CD4-positive, alpha-beta T cell treated with Interferon alpha-2 for 1 hour (primary cell): Measurements from ENCODE around the gene ATF1.
A peak's percentile ranks its signal among the peaks of the same experiment; 100 is the strongest.

Source experiments
- DNase-seq, 2 donors: peaks; one replicate each; pipeline ENCODE4 v3.0.0-alpha.2; 2020 to 2022

Gene ATF1

DNA sequence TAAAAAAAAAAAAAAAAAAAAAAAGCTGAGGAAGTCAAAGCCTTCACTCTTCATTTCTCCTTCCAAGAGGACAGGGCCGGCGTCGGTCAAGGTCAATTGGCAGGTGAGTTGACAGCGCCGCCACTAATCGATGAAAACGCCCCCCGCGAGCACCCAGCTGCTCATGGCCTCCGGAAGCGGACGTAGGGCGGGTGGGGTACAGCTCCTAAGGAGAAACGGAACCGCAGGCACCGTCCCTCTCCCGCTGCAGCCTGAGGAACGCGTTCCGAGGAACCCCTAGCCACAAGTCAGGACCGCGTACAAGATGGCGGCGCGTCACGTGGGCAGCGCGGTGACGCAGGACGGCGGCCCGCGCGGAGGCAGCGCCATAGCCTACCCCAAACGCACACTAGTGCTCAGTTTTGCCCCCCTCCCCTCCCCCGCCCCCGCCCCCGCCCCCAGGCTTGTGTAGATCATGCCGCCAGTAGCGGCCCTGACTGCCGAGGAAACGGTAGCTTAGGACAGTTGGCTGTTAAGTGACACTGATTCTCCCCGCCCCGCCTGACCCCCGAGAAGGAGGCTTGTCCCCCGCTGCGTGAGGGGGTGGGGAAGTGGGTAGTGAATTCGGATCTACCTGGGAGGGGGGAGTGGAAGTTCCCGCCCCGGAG, at the start of gene ATF1:
Gene ATF1 (plus strand): TSS at position 463 of the 647 bp plus-strand sequence. CDS start 16,045 bp downstream, outside the sequence.
- DNase-seq: peak; percentile 91 to 92

DNA sequence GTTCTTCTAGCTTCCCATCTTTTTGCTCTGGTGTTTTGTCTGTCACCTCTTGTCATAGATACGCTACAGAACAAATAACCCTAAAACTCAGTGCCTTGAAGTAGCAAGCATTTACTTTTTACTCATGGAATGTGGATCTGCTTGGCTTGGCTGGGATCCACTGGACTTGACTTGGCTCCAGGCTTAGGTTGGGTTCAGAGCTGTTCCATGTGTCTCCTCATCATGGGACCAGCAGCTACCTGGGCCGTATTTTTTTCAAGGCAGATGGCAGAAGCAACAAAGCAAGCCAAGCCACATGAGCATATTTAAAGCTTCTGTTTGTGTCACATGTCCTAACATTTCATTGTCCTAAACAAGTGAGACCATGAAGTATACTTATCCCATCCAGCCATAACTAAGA, 48.7 kb upstream of the ATF1 start:
- DNase-seq: no peak

DNA sequence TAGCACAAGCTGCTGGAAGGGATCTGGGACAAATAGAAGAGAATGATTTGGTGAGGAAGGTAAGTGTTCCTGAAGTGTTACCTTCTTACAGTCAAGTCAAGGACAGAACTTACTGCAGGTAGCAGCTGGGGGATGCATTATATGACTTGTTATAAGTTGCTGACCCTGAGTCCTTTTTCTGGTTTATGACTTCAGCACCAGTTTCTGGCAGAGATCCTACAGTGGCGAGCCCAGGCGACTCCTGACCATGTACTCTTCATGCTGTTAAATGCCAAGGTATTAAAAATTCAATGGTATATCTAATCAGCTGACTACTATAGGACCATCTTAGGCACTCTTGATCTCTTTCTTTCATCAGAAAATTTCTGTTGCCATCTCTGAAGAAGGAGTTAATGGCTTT, 45.1 kb upstream of the ATF1 start:
- no peak for DNase-seq

DNA sequence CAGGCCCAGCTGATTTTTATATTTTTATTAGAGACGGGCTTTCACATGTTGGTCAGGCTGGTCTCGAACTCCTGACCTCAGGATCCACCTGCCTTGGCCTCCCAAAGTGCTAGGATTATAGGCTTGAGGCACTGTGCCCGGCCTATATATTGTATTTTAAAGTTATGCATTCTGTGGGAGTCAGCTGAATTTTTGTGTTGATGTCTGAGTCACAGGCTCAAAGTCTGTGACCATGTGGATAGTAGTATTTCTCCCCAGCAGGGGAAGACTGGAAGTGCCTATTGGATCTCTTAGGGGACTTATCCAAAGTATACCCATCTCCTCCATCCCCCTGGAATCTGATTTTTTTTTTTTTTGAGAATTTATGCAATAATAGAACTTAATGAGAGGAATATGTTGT, 43.8 kb upstream of the ATF1 start:
- DNase-seq: no peak

DNA sequence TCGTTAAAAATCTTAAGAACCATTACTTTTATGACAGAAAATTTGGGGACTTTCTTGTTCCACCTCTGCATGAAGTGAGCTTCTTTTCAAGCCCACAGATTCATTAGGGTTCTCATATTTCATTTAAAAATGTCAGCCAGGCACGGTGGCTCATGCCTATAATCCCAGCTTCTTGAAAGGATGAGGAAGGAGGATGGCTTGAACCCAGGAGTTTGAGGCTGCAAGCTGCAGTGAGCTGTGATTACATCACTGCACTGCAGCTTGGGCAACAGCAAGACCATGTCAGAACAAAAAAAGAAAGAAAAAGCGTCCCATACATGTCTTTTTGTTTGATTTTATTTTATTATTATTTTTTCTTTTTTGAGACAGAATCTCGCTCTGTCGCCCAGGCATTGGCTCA, 43.4 kb upstream of the ATF1 start:
- no peak for DNase-seq

DNA sequence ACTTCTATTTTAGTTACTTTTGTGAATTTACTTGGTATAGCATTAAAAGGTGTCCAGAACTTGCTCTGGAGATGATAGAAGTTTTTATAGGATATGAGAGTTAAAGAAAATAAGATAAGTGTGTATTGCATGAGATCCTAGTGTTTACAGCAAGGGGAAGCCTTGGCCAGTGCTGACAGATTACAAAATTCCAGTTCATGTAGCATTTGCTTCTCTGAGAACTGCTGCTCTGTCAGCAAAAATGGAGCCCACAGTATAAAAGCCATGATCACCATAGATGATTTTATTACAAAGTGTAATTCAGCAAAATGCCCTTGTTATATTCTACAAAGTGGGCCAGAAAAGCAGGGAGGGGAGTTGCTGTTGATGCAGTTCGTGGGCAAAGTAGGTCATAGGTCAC, 40.0 kb upstream of the ATF1 start:
- DNase-seq: no peak

DNA sequence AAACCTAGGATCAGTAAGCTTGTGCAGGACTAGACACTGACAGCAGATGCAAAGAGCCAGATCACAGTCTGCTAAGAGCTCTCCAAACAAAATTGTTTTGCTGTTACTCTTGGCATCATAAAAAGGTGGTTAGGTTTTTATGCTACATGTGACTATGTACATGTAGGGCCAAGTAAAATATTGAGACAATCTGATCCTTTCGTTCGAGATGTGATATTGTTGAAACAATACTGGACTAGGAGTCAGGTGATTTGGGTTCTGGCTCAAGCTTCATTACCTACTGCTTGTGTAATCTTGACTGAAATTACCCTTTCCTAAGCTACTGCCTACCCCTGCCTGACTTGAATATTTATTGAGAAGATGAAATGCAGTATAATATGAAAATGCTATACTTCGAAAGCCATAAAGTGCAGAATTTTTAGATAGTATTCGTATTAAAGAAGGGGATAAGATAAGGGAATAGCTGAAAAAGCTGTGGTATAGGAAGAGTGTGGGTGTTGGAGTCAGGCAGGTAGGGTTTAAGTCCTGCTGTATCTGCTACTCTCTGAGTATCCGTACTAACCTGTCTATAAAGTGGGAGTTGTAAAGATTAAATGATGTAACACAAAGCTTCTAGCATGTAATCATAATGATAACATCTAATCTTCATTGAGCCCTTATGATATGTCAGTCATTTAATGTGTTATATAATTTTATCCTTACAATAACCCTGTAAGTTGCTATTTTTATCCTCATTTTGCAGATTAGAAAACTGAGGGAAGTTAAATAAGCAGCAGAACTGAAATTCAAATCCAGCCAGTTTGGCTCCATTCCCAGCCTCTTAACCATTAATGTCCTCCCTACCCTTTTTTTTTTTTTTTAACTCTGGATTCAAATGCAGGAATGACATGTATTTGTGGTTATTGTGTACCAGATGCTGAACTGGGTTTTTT, 38.6 kb upstream of the ATF1 start:
- DNase-seq: no peak

DNA sequence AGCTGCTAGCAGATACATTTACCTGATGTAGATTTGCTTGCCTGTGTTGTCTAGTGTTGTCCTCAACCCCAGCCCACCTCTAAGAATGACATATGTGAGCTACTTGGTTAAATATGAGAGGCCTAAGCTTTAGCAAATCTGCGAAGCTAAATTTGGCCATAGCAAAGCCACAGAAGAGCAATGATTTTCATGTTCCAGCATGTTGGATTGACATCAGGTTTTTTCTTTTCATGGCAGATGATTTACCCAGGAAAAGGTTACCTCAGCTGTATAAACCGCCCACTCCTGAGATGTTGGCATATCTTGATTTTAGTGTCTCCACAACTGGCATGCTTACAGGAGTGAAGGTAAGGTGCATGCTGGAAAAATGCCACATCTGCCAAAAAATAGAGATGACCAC, 36.4 kb upstream of the ATF1 start:
- DNase-seq: no peak

DNA sequence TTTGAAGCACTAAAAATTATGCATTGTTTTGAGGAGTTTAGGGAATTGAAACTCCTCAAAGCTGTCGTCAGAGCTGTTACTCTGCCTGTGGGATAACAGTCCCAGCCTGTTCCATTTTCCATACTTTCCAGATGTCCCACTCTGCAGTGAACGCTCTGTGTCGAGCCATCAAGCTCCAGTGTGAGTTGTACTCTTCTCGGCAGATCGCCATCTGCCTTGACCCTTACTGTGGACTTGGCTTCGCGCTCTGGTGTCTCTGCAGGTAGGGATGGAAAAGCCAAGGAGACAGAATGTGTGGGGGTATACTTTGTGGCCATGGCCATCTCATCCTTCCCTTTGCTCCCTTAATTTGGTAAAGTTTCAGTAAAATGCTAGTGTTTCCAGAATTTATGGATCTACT, 35.5 kb upstream of the ATF1 start:
- DNase-seq: no peak

DNA sequence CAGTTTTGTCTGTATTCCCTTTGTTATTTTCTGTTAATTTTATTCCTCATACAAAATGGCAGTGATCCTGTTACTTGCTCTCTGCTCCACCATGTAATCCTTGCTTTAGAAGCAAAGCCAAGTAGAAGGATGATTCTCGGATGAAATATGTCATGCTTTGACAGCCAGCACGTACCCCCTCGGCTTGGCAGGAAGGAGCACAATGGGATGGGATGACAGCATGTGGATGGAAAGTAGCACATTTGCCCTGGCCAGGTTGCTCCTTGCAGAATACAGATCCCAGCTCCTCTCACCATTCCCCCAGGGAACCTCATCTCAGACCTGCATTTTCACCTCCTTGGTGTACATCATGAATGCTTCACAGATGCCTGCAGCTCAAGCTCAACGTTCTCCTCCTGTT, 35.1 kb upstream of the ATF1 start:
- DNase-seq: no peak

DNA sequence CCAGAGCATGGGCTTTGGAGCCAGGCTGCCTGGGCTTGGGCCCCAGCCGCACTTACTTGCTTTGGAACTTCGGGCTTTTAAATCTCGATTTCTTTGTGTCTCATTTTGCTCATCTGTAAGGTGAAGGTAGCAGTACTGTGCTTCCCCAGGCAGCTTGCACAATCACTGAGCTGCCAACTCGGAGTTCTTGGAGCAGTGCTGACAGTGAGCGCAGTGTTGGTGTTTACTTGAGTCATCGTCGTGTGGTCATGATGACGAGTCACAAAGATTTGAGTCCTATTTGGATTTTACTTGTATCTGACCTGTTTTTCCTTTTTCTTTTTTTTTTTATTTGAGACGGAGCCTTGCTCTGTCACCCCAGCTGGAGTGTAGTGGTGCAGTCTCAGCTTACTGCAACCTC, 31.3 kb upstream of the ATF1 start:
- no peak for DNase-seq

DNA sequence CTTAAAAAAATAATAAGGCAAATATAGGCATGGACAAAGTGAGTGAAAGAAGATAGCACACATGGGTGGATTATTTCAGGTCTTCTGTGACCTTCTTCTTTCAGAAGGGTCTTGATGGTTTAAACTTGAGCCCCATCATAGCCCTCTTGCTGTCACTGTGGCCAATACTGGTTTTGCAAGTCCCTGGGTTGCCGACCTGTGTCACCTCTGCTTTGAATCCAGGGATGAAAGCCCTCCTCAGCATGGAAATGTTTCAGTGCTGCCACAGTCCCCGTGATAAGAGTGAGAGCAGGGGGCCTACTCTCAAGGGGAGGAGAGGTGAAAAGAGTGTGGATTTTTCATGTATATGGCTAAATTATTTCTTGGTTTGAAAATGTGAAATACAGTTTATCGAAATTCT, 30.2 kb upstream of the ATF1 start:
- DNase-seq: no peak

DNA sequence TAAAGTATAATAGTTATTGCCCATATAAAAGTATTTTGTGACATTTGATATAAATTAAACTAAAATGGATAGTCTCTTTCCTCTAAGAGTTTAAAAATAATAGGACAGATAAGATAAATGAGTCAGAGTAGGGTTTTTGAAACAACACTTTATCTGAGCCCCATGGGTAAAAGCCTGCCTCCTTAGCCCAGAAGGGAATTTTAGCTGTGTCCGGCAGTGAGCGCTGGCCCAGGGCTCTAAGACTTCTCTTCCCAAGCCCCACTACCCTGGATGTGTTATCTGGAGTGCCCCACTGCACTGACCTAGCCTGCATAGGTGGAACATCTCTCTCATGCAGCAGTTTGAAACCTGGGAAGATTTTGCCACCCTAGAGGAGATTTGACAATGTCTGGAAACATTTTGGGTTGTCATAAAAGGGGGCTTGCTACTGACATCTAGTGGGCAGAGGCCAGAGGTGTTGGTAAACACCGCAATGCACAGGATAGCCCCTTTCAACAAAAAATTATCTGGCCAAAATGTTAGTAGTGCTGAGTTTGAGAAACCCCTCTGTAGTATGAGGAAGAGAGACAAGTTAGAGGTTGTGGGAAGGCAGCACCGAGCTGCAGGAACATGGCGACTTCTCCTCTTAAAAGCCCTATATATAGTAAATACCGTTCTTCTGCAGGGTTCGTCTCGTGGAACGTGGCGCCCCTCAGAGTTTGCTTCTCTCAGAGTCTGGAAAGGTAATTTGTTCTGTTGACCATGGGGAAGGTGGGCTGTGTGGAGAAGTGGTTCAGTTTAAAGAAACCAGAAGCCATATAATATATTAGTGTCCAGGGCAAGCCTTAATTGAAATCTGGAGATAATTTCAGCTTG, 29.3 kb upstream of the ATF1 start:
- DNase-seq: peak in 1 of 2 donors; percentile 28

DNA sequence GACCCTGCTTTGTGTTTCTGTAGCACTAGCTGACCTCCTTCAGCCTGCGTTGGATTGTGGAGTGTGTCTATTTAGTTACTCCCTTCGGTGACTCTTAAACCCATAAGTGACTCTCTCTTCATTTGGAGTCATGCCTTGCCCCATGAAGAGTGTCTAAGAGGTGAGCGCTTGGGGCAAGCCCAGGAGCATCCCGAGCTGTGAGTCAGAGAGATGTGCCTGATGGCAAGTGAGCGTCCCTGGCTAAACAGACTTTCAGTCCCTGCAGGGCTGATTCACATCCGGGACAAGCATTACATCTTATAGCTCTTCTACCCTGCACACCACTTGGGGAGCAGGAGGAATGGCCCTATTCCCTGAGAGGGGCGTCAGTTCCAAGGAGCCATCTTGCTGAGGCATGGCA, 24.3 kb upstream of the ATF1 start:
- DNase-seq: no peak

DNA sequence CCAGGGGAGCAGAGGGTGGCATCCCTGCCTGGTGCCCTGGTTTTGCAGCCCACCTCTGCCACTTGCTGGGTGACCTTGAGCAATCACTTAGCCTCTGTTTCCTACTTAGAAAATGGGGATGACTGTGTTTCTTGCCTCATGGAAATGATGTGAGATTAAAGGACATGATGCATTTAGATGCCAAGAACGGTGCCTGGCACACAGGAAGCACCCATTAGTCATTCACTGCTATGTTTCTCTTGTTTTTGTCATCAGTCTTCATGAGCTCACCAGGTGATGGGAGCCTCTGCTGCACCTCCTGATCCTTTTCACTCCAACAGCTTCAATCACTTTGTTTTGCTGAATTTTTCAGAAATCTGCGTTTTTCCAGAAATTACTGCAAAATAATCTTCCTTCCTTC, 23.6 kb upstream of the ATF1 start:
- no peak for DNase-seq

DNA sequence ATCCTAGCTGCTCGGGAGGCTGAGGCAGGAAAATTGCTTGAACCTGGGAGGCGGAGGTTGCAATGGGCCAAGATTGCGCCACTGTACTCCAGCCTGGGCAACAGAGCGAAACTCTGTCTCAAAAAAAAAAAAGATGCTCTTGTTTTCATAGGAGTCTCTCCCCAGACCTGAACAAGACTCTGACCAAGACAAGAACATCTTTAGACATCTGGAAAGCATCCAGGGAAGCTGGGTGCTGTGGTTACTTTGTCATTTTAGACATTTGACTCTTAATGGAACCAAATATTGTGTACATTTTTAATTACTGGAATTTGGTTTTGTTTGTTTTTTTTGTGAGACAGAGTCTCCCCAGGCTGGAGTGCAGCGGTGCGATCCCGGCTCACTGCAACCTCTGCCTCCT, 21.1 kb upstream of the ATF1 start:
- DNase-seq: no peak

DNA sequence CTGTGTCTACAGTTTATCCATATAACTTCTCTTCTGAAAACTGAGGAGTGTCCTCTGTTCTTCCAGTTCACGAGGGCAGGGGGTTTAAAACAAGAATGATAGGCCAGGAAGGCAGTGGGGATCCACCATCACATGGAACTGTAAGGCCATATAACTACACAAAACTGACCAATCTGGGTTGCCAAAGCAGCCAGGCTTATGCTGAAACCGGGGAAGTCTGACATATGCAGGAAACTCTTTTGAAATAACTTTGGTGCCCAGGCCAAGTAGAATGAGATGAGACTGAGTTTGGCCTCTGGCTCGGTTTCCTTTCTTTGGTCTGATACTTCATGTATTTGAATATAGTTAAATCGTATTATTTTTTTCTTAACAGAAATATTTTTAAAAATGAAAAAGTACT, 18.0 kb upstream of the ATF1 start:
- DNase-seq: no peak

DNA sequence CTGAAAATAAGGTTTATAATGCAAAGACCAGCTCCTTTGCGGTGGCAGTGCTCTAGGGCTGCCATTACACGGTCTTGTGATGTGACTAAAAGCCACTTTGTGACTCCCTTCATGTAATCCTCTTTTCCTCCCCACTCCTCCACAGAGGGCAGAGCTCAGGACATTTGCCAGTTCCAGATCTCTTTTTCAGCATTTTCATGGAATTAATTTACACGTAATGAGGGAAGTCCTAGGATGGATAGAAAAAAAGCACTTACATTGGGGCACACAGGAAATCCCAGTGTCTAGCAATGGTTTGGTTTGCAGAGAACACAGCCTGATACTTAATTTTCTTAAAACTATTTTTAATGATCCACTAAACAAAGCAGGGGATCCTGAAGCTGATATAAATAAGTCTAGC, 17.5 kb upstream of the ATF1 start:
- no peak for DNase-seq

DNA sequence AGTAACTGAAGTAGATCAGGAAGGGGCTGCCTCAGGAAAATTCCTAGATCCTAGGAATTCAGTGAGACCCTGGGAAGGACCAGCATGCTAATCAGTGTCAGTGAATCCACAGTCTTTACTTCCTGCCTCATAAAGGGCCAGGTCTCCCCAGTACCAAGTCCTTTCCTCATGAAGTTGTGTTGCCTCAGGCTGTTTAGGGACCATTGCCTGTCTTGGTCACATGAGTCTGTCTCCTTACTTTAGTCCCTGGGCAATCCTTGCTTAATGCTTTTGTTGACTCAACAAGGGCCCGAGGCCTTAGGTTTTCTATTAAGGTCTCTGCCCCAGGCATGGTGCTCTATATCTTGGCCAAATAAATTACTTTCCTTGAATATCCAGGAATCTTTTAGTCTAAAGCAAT, 16.1 kb upstream of the ATF1 start:
- no peak for DNase-seq

DNA sequence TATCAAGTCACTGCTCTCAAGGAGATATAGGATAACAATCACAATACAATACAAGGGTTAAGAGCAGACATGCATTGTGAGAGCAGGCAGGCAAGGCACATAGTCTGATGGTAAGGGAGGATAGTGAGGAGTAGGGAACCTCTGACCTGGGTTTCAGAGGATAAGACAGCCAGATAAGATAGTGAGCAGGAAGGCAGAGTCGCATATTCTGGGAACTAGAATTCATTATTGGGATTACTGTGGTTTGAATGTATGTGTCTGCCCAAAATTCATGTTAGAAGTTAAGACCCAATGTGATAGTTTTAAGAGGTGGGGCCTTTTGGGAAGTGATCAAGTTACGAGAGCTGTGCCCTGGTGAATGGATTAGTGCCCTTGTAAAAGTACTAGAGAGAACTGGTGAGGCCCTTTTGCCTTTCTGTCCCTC, 14.4 kb upstream of the ATF1 start:
- no peak for DNase-seq

DNA sequence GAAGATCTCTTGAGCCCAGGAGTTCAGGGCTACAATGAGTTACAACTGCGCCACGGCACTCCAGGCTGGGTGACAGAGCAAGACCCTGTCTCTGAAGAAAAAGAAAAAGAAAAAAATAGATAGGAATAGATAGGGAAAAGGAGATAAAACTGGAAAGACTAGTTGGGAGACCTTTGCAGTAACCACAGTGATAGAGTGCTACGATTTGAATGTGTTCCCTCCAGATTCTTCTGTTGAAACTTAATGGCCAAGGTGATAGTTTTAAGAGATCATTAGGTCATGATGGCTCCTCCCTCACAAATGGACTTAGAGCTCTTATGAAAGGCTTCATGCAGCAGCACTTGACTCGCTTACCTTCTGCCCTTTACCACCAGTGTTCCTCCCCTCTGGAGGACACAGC, 13.5 kb upstream of the ATF1 start:
- no peak for DNase-seq

DNA sequence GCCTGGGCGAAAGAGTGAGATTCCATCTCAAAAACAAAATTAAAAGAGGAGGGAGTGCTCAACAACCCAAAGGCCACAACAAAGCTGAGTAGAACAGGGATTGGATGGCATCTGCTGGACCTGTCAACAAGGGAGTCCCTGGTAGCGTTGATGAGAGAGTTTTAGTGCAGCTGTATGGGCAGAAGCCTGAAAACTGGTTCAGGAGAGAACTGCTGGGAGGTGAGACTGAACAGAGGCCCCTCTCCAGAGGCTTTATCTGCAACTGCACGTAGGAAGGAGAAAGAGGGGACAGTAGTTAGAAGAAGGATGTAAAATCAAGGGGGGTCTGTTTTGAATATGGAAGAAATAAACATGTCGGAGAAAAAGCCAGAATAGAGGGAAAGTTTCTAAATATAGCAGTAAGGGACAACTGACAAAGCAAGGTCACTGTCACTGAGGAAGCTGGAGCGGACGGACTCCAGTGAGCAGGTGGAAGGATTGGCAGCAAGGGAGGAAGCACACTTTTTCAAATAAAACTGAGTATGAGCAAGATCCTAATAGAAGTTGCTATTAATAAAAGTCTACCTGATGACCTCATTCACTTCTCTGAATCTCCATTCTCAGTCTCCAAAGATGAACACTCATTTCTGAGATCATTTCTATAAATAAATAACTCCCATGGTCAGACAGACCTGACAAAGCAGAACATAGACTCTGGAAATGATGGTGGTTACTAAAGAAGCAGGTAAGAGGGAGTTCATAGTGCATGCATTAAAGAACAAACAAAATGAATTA, 11.8 kb upstream of the ATF1 start:
- no peak for DNase-seq
